NCI-H2081 (cell line): ENCODE data around the gene GLRX.
A peak's percentile ranks its signal among the peaks of the same experiment; 100 is the strongest.
"Not testable (repeated sequence)": the region's sequence is repeated elsewhere in the genome, so short reads cannot be mapped to it uniquely, and the experiment has no call there.

Experiments used
- DNase-seq, 2 experiments: peaks; one replicate each; lab custom pipeline; 2025; lab: John Stamatoyannopoulos, UW

GLRX gene

DNA sequence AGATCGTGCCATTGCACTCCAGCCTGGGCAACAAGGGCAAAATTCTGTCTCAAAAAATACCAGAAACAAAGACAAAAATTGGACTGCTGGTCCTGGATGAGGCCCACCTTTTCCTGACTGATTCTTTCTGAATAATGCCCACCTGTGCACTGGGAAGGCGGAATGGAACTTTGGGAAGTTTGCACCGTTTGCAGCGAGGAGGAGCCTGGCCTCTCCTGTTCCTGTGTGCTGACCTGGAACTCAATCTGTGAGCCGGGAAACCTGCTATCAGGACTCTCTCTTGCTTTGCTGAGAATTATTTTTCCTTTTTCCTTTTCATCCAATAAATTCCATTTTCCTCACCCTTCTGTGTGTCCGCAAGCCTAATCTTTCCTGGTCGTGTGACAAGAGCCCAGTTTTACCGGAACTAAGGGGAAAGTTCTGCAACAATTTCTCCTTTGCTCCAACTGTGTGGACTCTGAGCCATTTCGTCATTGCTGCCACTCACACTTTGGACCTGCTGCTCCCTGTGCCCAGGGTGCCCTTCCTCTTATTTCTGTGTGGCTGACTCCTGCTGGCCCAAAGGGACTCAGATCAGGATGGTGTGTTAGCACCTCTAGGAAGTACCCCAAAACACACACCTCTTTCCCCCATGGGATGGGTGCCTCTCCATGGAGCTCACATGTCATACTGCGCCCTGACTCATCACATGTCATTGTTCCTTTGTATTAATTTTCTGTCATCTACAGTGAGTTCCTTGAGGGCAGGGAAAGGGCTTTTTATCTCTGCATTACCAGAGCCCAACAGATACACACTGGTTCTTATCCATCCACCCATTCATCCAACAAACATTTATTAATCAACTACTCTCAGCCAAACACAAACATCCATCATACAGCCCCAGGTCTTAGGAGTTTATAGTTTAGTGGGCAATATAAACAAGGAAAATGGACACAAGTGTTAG, 4.7 kb upstream of the GLRX start:
- DNase-seq: no peak

DNA sequence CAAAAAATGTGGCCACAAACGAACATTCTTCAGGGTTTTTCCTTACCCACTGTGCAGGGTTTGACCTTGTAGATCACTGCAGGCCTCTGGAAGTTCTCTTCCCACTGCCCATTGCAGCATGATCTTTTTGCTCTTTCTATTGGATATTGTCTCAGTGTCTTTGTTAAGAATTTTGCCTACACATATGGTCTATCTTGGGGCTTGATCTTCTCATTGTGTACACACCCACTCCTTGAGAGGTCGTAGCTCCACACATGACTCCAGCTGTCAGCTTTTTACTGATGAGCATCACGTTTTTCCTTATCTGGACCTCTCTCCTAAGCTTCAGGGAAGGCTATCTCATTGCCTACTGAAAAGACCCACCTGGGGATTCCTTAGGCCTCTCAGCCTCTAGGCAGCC, 3.0 kb upstream of the GLRX start:
- no peak for DNase-seq

DNA sequence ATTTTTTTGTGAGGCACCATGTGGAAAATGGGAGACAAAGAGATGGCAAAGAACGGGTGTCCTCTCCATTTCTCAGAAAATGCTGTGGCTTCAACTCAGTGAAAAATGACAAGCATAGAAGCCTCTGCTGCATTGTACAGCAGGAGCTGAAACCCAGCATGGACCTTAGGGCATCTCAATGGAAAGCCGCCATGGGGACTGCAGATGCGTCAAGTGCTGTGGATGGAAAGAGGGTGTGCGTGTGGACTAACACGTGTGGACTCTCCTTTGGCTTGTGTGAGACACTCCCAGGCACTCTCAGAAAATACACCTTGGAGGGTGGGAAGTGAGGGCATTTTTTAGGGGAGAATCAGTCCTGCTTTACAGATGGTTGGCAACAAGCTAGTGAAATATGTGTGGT, 2.2 kb upstream of the GLRX start:
- DNase-seq: no peak

DNA sequence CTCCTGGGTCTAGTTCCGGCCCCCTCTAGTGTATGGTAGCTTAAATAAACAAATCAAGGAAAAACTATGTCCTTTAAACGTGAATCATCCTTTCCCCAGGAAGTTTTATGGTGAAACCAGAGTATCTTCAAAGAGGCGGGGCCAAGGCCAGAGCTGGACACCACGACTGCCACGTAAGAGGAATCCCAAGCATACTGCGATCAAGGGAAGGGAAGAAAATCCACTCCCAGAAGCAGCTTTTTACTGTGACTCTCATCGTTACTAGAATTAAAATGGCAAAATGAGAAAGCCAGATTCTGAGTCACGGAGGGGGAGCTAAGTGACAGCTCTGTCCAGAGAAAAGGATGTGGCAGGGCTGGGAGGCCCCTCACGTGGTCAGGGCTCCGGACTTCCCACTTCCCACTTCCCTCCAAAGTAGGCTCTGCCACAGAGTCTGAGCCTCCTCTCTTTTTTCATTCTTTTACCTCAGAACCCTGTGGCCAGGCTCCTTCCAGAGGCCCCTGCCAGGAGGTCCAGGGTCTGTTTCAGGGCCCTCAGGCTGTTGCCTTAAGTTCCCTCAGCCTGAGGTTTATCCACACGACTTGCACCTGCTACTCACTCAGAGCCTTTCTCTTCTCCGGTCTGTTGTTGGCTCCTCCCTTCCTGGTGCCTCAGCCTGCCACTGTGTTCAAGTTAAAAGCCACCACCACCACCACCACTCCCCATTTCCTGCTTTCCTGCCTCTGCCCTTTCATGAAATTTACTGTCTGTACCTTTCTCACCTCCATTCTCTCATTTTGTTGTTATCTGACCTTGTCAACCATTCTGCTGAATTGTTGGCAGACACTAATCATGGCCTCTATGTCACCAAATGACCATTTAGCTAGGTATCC, 1.4 kb upstream of the GLRX start:
- DNase-seq: no peak

DNA sequence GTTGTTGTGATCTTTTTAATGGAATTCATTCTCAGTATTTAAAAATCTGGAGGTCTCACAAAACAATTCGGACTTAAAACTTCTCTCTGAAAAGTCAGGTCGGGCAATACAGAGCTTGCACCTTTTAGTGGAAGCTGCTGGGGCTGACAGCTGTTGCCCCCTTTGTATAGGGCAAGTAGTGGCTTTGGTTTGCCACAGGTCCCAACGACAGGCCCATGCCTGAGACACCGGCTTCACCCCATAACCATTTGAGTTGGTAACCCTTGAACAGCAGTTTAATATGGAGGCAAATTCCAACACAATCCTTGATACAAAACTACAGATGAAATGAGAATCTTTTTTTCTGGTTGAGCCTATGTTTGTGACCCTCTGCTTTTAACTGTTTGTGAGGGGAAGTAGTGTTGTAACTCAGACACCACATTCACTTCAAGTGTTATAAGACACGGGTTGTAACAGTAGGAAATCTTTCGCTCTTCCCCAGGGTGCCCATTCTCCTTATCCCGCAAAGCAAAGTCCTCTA, 752 bp upstream of the GLRX start:
- DNase-seq: no peak

DNA sequence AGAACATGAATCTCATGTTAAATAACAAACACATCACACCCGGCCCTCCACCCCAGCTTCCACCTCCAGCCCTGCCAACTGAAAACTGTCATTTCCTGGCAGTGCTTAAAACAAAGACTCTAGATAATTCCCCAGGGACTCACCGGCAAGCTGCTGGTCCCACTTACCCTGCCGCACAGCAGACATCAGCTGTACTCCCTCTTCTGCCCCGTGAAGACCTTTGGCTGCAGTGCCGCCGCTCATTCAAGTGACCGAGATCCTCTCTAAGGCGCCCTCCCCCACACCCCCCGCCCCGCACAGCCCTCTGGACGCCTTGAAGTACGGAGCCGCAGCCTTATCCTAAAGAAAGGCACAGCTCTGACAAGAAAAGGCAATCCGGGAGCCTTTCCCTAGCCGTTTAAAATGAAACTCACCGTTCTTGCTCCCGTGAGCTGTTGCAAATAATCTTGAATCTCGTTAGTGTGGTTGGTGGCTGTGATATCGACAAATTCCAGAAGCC, 434 bp downstream of the GLRX start:
- DNase-seq: peak; percentile 23 to 24

DNA sequence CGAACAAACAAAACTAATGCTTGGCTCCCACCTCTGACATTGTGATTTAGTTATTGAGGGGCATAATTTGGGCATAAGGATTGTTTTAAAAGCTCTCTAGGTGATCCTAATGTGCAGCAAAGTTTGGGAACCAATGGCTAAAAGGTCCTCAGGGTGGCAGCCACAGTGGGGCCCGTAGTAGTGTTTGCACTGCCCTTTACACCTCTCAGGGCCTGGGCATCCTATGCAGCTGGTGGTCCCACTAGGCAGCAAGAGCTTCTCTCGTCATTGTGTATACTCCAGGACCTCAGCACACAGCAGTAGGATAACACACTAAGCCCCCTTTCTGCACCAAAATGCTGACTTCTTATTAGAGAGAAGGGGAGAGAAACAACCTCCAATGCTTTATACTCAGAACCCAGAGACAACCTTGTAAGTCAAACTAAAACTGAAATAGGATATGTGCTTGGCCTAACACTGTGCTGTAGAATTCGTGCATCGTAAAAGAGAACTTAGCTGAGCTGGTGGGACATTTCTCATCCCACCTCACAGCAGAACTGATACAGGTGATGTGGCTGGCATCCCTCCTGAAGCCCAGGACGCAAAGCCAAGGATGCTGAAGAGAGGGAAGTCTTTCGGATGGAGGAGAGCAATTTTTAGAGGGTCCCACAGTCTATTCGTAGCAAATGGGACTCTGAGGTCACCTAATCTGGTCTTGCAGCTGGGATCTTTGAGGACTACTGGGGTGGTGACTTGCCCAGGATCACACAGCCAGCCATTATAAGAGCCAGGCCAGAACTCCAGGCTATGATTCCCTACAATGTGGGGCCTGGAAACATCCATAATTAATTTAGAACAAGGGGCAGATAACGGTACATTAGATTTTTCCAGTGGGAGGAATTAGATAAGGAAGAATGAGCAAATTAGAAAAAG, 1.2 kb downstream of the GLRX start:
- DNase-seq: no peak

DNA sequence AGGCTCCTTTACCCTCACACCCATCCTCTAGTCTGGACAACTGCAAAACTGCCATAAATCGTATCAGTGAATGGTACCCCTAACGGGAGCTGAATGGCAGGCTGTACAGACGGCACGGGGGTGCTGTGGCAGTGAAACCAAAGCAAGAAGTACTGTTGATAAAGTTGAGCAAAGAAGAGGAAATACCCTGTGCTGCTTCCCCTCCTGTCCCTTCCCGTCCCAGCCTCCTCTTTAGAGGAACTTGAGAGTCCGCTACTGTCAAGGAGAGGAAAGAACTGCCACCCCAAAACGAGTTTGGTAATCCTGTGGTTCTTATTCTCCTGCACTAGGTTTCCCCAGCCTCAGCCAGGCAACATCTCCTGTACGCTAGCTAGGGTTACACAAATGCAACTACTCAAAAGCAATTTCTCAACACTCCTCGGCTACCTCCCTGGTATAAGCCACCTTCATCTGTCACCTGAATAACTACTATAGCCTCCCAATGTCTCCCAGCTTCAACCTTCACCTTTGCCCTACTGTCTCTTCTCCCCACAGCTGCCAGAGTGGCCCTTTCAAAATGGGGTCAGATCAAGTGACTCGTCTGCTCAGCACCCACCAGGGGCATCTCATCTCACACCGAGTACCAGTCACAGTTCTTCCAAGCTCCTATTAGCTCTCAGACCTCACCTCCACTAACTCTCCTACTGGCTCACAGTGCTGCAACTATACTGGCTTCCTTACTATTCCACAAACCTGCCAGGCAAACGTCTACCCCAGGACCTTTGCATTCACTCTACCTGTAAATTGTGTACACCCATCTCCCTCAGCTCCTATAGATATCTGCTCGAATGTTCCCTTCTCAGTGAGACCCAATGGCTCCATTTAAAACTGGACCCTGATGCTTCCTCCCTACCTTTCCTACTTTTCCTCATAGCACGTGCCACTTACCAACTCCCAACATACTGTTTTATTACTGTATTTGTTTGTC, 4.1 kb downstream of the GLRX start:
- DNase-seq: no peak

DNA sequence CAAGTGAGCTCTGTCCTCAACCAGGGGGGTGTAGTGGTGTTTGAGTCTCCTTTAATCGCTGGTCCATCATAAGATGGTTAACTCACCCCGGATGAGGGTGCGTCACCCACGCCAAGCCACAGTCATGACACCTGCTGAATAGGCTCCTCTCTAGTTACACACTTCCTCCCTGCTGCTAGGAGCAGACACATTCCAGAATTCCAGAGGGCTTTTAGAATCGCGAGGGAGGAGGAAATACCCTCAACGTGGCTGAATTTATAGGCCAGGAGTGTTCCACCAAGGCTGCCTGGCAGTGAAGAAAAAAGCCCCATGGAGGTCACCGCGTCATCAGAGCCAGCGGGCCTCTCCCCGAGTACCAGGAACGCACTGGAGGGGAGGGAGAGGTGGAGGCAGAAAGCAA, 5.1 kb downstream of the GLRX start:
- no peak for DNase-seq

DNA sequence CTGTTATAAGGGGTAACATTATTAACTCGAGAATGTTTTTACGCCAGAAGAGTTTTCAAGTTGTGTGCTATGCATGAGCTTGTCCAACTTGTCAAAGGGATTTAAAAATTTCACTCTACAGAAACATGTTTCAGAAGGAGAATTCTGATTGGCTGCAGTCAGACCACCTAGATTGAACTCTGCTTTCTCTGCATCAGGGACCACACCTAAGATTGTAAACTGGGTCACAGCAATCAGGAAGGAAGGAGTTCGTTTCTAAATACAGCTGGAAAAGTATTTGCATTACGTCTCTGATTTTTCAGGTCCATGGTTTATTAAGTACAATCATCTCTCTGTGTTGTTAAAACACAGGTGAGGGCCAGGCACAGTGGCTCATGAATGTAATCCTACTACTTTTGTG, 5.8 kb downstream of the GLRX start:
- DNase-seq: no peak

DNA sequence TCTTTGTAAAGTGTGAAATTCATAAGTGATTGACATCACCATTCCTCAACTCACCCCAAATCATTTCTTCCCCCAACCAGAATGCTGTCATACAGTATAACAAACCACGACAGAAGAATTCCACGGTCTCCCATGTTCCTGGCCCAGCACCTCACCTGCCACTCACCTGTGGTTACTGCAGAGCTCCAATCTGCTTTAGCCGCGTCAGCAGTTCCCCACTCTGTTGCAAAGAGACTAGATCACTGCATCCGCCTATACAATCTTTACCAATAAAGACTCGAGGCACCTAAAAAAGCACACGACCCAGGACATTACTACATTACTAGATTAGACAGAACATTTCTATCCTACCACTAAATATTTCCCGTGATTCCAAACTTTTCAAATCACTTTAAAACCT, 6.2 kb downstream of the GLRX start:
- no peak for DNase-seq

DNA sequence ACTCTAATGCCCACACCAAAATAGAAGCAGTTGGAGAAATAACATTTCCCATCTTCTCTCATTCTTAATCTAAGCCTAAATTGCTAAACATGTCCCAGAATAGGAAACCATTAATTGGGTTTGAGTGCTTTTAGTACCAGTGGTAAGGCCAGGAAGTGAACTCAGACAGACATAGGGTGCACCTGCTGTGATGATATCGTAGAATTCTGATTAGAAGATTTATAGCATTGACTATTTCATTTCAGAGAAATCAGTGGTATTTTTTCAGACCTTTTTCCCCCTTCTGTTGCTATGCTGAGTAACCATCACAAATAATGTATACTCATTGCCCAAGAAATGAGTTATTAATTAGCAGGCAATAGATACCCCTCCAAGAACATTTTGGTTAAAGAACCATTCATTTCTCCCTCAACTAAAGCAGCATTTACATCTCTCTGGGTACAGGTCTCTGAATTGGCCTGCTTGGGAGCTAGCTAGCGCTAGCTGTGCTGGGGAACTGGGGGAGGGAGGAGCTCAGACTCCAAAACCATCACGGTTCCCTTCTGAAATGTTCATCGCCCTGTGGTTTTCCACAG, 7.3 kb downstream of the GLRX start:
- no peak for DNase-seq

DNA sequence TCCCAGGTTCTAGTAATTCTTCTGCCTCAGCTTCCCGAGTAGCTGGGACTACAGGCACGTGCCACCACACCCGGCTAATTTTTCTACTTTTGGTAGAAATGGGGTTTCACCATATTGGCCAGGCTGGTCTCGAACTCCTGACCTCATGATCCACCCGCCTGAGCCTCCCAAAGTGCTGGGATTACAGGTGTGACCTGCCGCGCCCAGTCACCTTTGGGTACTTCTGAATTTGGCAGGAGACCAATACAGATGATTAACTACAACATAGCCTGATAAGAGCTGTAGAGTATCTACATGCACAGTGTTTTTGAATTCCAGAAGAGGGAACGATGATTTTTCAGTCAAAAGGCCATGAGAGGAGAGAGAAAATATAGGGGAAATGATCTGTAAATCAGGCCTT, 9.5 kb downstream of the GLRX start:
- not testable (repeated sequence) for DNase-seq

DNA sequence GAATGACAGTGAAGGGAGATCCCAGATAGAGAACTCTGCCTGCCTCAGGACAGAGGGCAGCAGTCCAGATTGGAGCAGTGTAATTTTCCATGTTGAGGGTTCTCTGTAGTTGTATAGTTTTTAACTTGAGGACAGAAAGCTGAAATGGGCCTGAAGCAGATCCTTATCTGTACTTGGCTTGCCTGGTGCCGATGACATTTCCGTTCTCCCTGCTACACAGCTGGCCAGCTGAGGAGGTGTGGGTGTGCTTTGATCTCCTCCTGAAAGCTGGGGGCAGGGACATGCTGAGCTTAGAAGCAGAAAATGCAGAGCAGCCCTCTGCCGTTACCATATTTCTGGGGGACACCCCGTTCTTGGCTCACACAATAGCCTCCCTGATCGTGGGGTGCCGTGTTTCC, 10.5 kb downstream of the GLRX start:
- no peak for DNase-seq

DNA sequence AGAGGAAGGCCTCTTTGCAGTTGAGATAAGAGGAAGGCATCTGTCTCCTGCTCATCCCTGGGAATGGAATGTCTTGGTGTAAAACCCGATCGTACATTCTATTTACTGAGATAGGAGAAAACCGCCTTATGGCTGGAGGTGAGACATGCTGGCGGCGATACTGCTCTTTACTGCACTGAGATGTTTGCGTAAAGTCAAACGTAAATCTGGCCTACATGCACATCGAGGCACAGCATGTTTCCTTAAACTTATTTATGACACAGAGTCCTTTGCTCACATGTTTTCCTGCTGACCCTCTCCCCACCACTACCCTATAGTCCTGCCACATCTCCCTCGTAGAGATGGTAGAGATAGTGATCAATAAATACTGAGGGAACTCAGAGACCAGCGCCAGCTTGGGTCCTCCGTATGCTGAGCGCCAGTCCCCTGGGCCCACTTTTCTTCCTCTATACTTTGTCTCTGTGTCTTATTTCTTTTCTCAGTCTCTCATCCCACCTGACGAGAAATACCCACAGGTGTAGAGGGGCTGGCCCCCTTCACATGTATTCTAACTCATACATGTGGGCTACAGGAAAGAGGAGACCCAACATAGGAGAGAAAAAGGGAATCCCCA, 11.0 kb downstream of the GLRX start:
- DNase-seq: not testable (repeated sequence)

DNA sequence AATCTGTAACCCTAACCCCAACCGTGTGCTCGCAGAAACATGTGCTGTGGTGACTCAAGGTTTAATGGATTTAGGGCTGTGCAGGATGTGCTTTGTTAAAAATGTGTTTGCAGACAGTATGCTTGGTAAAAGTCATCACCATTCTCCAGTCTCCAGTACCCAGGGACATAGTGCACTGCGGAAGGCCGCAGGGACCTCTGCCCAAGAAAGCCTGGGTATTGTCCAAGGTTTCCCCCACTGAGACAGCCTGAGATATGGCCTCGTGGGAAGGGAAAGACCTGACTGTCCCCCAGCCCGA, 11.5 kb downstream of the GLRX start:
- DNase-seq: not testable (repeated sequence)

DNA sequence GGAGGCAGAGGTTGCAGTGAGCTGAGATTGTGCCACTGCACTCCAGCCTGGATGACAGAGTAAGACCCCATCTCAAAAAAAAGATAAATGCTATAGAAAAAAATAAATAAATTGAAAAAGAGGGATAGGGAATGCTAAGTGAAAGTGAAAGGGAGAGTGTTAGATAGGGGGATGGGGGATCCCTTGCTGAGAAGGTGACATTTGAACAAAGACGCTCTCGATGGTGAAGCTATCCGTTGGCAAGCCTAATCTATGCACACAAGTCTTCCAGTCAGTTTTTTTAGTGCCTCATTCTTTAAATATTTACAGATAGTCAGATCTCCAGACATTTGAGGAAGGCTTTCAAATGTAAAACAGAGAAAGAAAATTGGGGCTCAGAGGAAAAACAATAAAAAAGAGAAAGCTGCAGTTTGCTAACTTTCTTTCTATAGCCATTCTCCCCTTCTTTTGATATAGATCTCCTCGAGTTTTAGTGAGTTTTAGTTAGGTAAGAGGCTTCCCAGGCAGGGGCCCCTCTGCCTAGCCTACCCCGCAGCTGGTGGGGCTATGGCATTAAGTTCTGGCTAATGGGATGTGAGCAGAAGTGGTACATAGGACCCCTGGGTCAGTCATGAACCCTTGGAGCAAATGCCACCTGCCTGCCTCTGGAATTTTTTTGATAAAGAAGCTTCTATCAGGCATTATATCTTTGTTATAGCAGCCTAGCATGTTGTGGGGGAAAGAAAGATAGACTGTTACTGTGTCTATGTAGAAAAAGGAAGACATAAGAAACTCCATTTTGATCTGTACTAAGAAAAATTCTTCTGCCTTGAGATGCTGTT, 12.0 kb downstream of the GLRX start:
- DNase-seq: no peak

DNA sequence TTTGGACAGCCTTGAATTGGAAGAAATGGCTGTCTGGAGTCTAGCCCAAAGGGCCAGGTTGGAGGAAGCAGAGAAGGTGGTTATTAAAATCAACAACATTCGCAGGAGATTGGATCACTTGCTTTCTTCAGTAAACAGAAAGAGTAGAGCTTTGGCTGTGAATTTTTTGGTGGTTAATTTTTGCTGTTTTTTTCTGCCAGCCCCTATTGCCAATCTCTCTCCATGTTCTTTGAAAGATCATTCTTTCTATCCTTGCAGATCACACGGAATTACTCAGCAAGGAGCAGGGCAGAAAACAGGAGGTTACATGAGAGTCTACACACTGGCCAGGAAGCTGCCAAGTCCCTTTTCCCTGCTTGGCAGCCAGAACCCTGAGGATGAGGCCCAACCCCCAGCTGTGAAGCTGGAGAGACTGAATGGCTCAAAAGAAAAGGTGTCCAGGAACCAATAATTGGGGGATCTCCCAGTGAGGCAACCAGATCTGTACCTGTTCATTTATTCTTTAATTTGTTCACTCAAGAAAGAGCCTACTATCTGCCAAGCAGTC, 13.0 kb downstream of the GLRX start:
- DNase-seq: no peak
